ENCODE data around the gene CRTAC1. TPM values are rescaled to one million over a fixed set of nuclear protein-coding genes. Genes with fewer than 3 reads are reported as not detected.

CRTAC1 gene
- total and polyA plus RNA-seq, 11 donors = 0.38 to 8.6 (median 1.7) TPM

GRCh38 chr10:98045785-98046389, 15.5 kb upstream of the CRTAC1 start:
- H3K9me3 ChIP-seq = no peaks in the 10 kb centered on the region
- TF ChIP-seq POLR2A (IDR thresholded peaks at IDR 0.05) (no peak), CTCF (IDR thresholded peaks at IDR 0.05) (peak; percentile 75 to 93 (median 84))
- peaks cover 0 to 24% (median 5%) of the 10 kb centered on the region in 12 donors for H3K4me1 ChIP-seq
- peak in 3 of 4 donors; percentile 40 to 65 (median 45) for ATAC-seq
- peak in 4 of 5 donors; percentile 45 to 57 (median 49) for DNase-seq
- no peak overlapping the region for H3K27ac ChIP-seq
- 16 to 20% (median 19%) methylated on average over 5 to 6 of the region's 6 CpGs for WGBS, 4 donors
- no peaks in the 10 kb centered on the region for H3K36me3 ChIP-seq
- peaks cover 0 to 12% (median 0%) of the 10 kb centered on the region in 9 donors for H3K27me3 ChIP-seq
- H3K4me3 ChIP-seq = no peak overlapping the region
- intact Hi-C loops (cut with DNase I) = loop anchor here in 6 of 10 donors (5.0 to 10.0 kb wide), 5 partner anchors 86 to 281 kb away; partner anchors contain the start of gene R3HCC1L (in 1 of the 6)

- Histone ChIP-seq H3K9me3 (no peaks in the 10 kb centered on the region), H3K27me3 (peaks cover 0 to 52% (median 15%) of the 10 kb centered on the region in 9 donors), H3K4me1 (peaks cover 0 to 10% (median 0%) of the 10 kb centered on the region in 12 donors), H3K4me3 (no peak overlapping the region), H3K36me3 (no peaks in the 10 kb centered on the region), H3K27ac (no peak overlapping the region)
- TF ChIP-seq CTCF (IDR thresholded peaks at IDR 0.05) = peak; percentile 45 to 75 (median 62)
- no peak for TF ChIP-seq POLR2A (IDR thresholded peaks at IDR 0.05)
- intact Hi-C loops (cut with DNase I) = loop anchor here (1.0 to 10.0 kb wide), 10 partner anchors 126 to 284 kb away; no protein-coding TSS in a partner anchor
- whole genome bisulfite sequencing, 4 donors = 17 to 25% (median 20%) methylated on average over 7 of the region's 7 CpGs
- ATAC-seq (peak in 3 of 4 donors; percentile 41 to 70 (median 62)), DNase-seq (peak in 3 of 5 donors; percentile 43 to 57 (median 56))
These were observed 11.1 kb upstream of the CRTAC1 start for GRCh38 chr10:98041352-98042043.

GRCh38 chr10:98039690-98040381, 9.4 kb upstream of the CRTAC1 start:
- Histone ChIP-seq H3K4me1 (no peaks in the 10 kb centered on the region), H3K9me3 (no peaks in the 10 kb centered on the region), H3K36me3 (no peaks in the 10 kb centered on the region), H3K27me3 (peaks cover 0 to 62% (median 15%) of the 10 kb centered on the region in 9 donors), H3K4me3 (no peak overlapping the region), H3K27ac (no peak overlapping the region)
- intact Hi-C loops (cut with DNase I) = loop anchor here in 9 of 10 donors (2.0 to 10.0 kb wide), 8 partner anchors 125 to 283 kb away; no protein-coding TSS in a partner anchor
- ATAC-seq (peak in 1 of 4 donors; percentile 19), DNase-seq (no peak)
- TF ChIP-seq CTCF (IDR thresholded peaks at IDR 0.05) = no peak
- no peak for TF ChIP-seq POLR2A (IDR thresholded peaks at IDR 0.05)
- WGBS, 4 donors = 50 to 66% (median 56%) methylated on average over 10 of the region's 10 CpGs

Data from heart left ventricle (tissue), 16 donors.